Ovary (tissue), 9 donors: ENCODE data around the gene MRM3. TPM values are rescaled to one million over a fixed set of nuclear protein-coding genes. Genes with fewer than 3 reads are reported as not detected.
"Not testable (repeated sequence)": the region's sequence is repeated elsewhere in the genome, so short reads cannot be mapped to it uniquely, and the experiment has no call there.

ENCODE experiments used
- DNase-seq, 5 donors: peaks; one replicate each; pipeline ENCODE4 v3.0.0-alpha.2; 2019 to 2020
- H3K27ac ChIP-seq, 2 donors: fragments of 200-600 bp; one replicate each; pipeline versions ENCODE4 v1.5.1 to v1.8.0; 2019 to 2022
- H3K27me3 ChIP-seq: fragments of 200-600 bp; one replicate; pipeline ENCODE4 v1.8.0; 2022
- H3K36me3 ChIP-seq: fragments of 200-600 bp; sonication (generic); one replicate; pipeline ENCODE4 v1.5.1; 2019
- H3K4me1 ChIP-seq: one replicate; pipeline ENCODE4 v1.8.1; 2013; ENCODE audit warnings: mild to moderate bottlenecking, moderate library complexity; ENCODE audit not compliant: insufficient read depth
- H3K4me3 ChIP-seq: fragments of 200-600 bp; sonication (generic); one replicate; pipeline ENCODE4 v1.5.1; 2017
- H3K9me3 ChIP-seq, 2 donors: fragments of 200-600 bp in 1 of 2; sonication (generic) in 1 of 2; one replicate each; pipeline versions ENCODE4 v1.5.1 to v1.8.1; 2013 to 2019; ENCODE audit warnings: mild to moderate bottlenecking in 1 of 2, moderate library complexity in 1 of 2
- EP300 ChIP-seq: sonication (generic); formaldehyde crosslinking; IDR thresholded peaks from one replicate; pipeline ENCODE4 v1.6.1; 2017; ENCODE audit warnings: antibody characterized with exemption
- POLR2A ChIP-seq: fragments of 450-650 bp; IDR thresholded peaks from one replicate; pipeline ENCODE4 v1.6.1; 2017; ENCODE audit warnings: antibody characterized with exemption, mild to moderate bottlenecking, moderate library complexity
- WGBS, 3 donors: extraction: QIAGEN DNeasy Blood & Tissue Kit in 1 of 3; methylation state at CpG; one replicate each; pipeline versions ENCODE4 v1.1.5 to v1.1.7; 2013 to 2017; 5-methylcytosine and 5-hydroxymethylcytosine counted together
- intact Hi-C, 4 donors: fragments of 100-400 bp; cut with DNase I; formaldehyde crosslinking; loops; one replicate each; pipeline versions ENCODE4 v1.11.0 to v1.15.1; 2022 to 2023
- polyA plus RNA-seq, 2 donors: library from polyadenylated mRNA; stranded (reverse); fragments of 200-250 nt in 1 of 2; fragments of 350-450 nt in 1 of 2; fragmentation: Illumina TruSeq in 1 of 2; extraction: RNeasy Lipid Tissue Mini Kit (QIAGEN cat#74804) in 1 of 2; gene quantifications; one replicate each; pipeline ENCODE4 v1.2.3, GENCODE V29; 2013 to 2014
- total RNA-seq, 7 donors: library from RNA; depleted of rRNA in 2 of 7; stranded (reverse); fragments of >200 nt in 2 of 7; fragmentation: NEBNext Ultra II Directional in 3 of 7; extraction: Animal tissue kit (Norgen Biotek cat#: 25700) in 3 of 7; gene quantifications; one replicate each; pipeline versions ENCODE4 v1.1.0 to v1.2.4, GENCODE V29; 2016 to 2023
- TF ChIP-seq, protein P1 (sequence below), 3 donors: fragments of 450-650 bp in 2 of 3; fragments of 200-600 bp in 1 of 3; IDR thresholded peaks; one replicate each; pipeline versions ENCODE4 v1.5.1 to v1.8.0; 2016 to 2022; ENCODE audit warnings: antibody characterized with exemption in 3 of 3, mild to moderate bottlenecking in 1 of 3
- donor health status: DM: no; HTN: no; CAD: no; lungs with moderate emphysema.
- donor health status: DM: no; HTN: no; CAD: no.
- donor health status: Bipolar disorder and iron deficiency.
- donor health status: DM: yes; HTN: yes; CAD: no.
- donor health status: DM: no; HTN: no; CAD: no.
- donor health status: DM: yes; HTN: yes; CAD: no.

MRM3 gene
- total and polyA plus RNA-seq, 9 donors = 10.1 to 16.7 (median 13.9) TPM

DNA sequence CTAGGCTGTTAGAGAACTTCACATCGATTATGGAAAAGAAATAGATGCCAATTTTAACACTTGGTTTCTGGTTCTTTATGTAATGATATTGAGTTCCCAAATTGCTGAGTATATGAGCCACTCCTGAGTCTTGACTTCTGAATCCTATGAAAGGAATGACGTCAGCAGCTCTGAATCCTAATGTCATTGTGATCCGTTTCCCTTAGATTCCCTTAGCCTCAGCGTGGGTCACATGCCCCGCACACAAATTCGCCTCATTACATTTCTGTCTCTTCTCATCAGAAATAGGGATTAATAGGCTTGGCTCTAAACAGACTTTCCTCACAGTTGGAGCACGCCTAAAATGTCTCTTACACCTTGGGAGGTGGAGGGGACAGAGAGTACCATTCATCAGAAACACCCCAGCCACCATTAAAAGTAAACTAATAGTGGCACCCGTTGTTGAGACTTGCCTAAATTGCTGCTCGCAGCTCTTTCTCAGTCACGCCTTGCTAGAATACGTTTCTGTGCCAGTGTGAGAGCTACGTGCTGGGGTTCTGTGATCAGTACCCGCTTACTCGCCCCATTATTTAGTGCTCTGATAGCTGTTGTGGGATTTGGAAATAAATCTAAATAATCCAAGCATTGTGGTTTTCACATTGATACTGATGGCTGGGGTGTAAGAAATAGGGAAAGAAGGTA, 7.1 kb downstream of the MRM3 start:
- no peak overlapping the region for H3K27ac ChIP-seq
- TF ChIP-seq EP300 (no peak), POLR2A (no peak)
- TF ChIP-seq, protein P1, sequence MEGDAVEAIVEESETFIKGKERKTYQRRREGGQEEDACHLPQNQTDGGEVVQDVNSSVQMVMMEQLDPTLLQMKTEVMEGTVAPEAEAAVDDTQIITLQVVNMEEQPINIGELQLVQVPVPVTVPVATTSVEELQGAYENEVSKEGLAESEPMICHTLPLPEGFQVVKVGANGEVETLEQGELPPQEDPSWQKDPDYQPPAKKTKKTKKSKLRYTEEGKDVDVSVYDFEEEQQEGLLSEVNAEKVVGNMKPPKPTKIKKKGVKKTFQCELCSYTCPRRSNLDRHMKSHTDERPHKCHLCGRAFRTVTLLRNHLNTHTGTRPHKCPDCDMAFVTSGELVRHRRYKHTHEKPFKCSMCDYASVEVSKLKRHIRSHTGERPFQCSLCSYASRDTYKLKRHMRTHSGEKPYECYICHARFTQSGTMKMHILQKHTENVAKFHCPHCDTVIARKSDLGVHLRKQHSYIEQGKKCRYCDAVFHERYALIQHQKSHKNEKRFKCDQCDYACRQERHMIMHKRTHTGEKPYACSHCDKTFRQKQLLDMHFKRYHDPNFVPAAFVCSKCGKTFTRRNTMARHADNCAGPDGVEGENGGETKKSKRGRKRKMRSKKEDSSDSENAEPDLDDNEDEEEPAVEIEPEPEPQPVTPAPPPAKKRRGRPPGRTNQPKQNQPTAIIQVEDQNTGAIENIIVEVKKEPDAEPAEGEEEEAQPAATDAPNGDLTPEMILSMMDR (IDR thresholded peaks at IDR 0.05) = no peak
- intact Hi-C loops = no loop called here
- 86 to 88% (median 87%) methylated on average over 14 of the region's 14 CpGs for WGBS, 3 donors
- H3K4me1 ChIP-seq = no peaks in the 10 kb centered on the region
- DNase-seq = no peak
- H3K4me3 ChIP-seq = no peak overlapping the region
- H3K27me3 ChIP-seq = no peaks in the 10 kb centered on the region
- H3K9me3 ChIP-seq = no peaks in the 10 kb centered on the region
- no peaks in the 10 kb centered on the region for H3K36me3 ChIP-seq

DNA sequence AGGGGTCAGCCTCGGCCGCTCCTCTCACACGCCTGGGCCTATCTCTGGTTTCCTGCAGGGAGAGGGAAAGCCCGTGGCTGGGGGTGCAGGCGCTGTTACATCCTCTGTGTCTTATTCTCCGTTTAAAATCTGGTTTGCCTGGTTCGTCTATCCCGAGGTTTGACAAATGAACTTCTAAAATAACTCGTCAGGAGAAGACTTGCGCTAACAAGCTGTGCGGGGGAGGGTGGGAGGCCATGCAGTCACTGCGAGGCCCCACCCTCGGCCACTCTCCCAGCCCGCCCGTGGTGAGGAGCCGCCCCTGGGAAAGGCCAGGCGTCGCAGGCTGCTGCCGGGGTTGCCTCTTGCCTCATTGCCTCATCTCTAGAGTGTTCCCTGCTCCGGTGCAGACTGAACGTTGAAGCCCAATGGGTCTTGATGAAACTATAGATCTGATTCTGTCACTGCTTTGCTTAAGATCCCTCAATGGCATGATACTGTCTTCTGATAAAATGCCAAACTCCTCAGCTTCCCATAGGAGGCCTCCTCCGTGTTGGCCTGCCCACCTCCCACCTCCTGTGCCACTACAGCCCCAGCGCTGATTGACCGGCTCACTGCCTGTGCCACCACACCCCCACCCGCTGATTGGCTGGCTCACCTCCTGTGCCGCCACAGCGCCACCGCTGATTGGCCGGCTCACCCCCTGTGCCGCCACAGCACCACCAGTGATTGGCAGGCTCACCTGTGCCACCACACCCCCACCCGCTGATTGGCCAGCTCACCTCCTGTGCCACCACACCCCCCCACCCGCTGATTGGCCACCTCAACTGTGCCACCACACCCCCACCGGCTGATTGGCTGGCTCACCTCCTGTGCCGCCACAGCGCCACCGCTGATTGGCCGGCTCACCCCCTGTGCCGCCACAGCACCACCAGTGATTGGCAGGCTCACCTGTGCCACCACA, 8.0 kb downstream of the MRM3 start:
- not testable (repeated sequence) for H3K9me3 ChIP-seq, H3K27me3 ChIP-seq, H3K27ac ChIP-seq, H3K36me3 ChIP-seq, H3K4me3 ChIP-seq, H3K4me1 ChIP-seq
- peak in 1 of 5 donors; percentile 41 for DNase-seq
- 57 to 68% (median 63%) methylated on average over 29 to 33 of the region's 38 CpGs for WGBS, 3 donors
- intact Hi-C loops = loop anchor here in 1 of 4 donors (5.0 kb wide), 1 partner anchor 192 kb away; no protein-coding TSS in a partner anchor

DNA sequence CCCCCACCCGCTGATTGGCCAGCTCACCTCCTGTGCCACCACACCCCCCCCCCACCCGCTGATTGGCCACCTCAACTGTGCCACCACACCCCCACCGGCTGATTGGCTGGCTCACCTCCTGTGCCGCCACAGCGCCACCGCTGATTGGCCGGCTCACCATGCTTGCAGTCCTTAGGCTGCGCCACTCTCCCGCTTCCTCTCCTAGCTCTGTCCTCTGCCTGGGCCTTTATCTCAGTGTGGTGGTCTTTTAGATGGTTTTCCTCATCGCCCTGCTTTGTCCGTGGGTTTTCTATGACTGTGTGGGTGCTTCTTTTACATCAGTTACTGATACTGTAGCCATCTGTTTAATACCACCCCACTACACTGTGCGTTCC, 8.7 kb downstream of the MRM3 start:
- H3K4me3 ChIP-seq, H3K9me3 ChIP-seq, H3K36me3 ChIP-seq, H3K27ac ChIP-seq, DNase-seq, H3K4me1 ChIP-seq, H3K27me3 ChIP-seq: not testable (repeated sequence)
- intact Hi-C loops = loop anchor here in 1 of 4 donors (5.0 kb wide), 1 partner anchor 191 kb away; no protein-coding TSS in a partner anchor
- WGBS, 3 donors = 57 to 78% (median 76%) methylated on average over 10 to 11 of the region's 12 CpGs

DNA sequence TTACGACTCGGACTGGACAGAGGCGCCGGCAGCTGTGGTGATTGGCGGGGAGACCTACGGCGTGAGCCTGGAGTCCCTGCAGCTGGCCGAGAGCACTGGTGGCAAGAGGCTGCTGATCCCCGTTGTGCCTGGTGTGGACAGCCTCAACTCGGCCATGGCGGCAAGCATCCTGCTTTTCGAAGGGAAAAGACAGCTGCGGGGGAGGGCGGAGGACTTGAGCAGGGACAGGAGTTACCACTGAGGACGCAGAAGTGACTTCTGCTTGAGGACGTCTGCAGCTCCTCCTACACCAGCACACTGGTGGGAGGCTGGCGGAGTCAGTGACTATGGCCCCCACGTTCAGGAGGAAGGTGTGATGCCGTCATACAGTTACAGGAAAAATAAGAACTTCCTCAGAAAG, 9.7 kb downstream of the MRM3 start:
- no peak overlapping the region for H3K4me3 ChIP-seq
- no peaks in the 10 kb centered on the region for H3K4me1 ChIP-seq
- H3K36me3 ChIP-seq = no peaks in the 10 kb centered on the region
- DNase-seq = no peak
- no peaks in the 10 kb centered on the region for H3K27me3 ChIP-seq
- no peak for TF ChIP-seq POLR2A
- TF ChIP-seq, protein P1 (IDR thresholded peaks at IDR 0.05) = no peak
- no peak for TF ChIP-seq EP300
- H3K9me3 ChIP-seq = no peaks in the 10 kb centered on the region
- 82 to 85% (median 83%) methylated on average over 19 of the region's 19 CpGs for WGBS, 3 donors
- no peak overlapping the region for H3K27ac ChIP-seq
- intact Hi-C loops = loop anchor here in 1 of 4 donors (5.0 kb wide), 1 partner anchor 190 kb away; no protein-coding TSS in a partner anchor

DNA sequence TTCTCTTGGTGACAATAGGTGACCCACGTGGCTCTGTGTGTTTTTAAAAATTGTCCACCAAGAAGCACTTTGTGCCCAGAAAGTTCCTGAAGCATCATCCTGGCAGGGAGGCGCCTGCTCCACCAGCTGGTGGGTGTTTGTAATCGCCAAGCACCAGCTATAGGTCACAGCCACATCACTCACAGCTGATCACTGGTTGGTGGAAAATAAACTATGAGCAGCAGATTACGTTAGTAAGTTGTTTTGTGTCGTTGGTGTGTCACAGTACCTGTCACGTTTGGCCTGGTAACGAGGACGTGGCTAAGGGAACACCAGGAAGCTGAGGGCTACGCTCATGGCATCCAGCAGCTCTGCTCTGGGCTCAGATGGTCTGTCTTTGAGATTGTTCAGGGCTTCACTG, 10.1 kb downstream of the MRM3 start:
- no peaks in the 10 kb centered on the region for H3K27me3 ChIP-seq
- intact Hi-C loops = loop anchor here in 1 of 4 donors (5.0 kb wide), 1 partner anchor 190 kb away; no protein-coding TSS in a partner anchor
- H3K36me3 ChIP-seq = no peaks in the 10 kb centered on the region
- no peak for DNase-seq
- TF ChIP-seq POLR2A (no peak), EP300 (no peak)
- TF ChIP-seq, protein P1 (IDR thresholded peaks at IDR 0.05) = no peak
- H3K4me3 ChIP-seq = no peak overlapping the region
- H3K27ac ChIP-seq = no peak overlapping the region
- H3K9me3 ChIP-seq = no peaks in the 10 kb centered on the region
- H3K4me1 ChIP-seq = no peaks in the 10 kb centered on the region
- 69 to 80% (median 74%) methylated on average over 9 of the region's 9 CpGs for WGBS, 3 donors
